Inflammatory macrophage (primary cell): ENCODE results near the gene CLCA2.

Source experiments
- DNase-seq, 2 donors: peaks; one replicate each; pipeline ENCODE4 v3.0.0-alpha.2; 2020 to 2022

Gene CLCA2

GRCh38 chr1:86478416-86479156 is 54.6 kb downstream of the CLCA2 start:
- DNase-seq: no peak

- no peak for DNase-seq
Observed at GRCh38 chr1:86481966-86482365, 58.0 kb downstream of the CLCA2 start.

- no peak for DNase-seq
Observed at GRCh38 chr1:86487131-86487810, 63.3 kb downstream of the CLCA2 start.

GRCh38 chr1:86487811-86488141 is 63.8 kb downstream of the CLCA2 start:
- no peak for DNase-seq

GRCh38 chr1:86489242-86489878 is 65.4 kb downstream of the CLCA2 start:
- DNase-seq: no peak

- DNase-seq: no peak
Observed at GRCh38 chr1:86491171-86491950, 67.4 kb downstream of the CLCA2 start.

GRCh38 chr1:86498281-86498680 is 74.3 kb downstream of the CLCA2 start:
- DNase-seq: no peak

- DNase-seq: peak; percentile 27 to 82
Observed at GRCh38 chr1:86499987-86500593, 76.1 kb downstream of the CLCA2 start.

GRCh38 chr1:86500714-86501113 is 76.7 kb downstream of the CLCA2 start:
- no peak for DNase-seq

GRCh38 chr1:86502125-86502646 is 78.2 kb downstream of the CLCA2 start:
- DNase-seq: peak in 1 of 2 donors; percentile 10

GRCh38 chr1:86502721-86503405 is 78.9 kb downstream of the CLCA2 start:
- DNase-seq: no peak

- peak in 1 of 2 donors; percentile 14 for DNase-seq
Observed at GRCh38 chr1:86503406-86504136, 79.6 kb downstream of the CLCA2 start.

GRCh38 chr1:86504137-86504479 is 80.1 kb downstream of the CLCA2 start:
- DNase-seq: no peak

- DNase-seq: no peak
Observed at GRCh38 chr1:86504895-86505563, 81.1 kb downstream of the CLCA2 start.

- no peak for DNase-seq
Observed at GRCh38 chr1:86505564-86505902, 81.6 kb downstream of the CLCA2 start.
